Prostate gland (tissue), 2 donors: ENCODE results near the gene ASPDH. TPM values are rescaled to one million over a fixed set of nuclear protein-coding genes. Genes with fewer than 3 reads are reported as not detected.

Experiments used
- DNase-seq: peaks from one replicate; pipeline ENCODE4 v3.0.0-alpha.2; 2019; ENCODE audit warnings: low spot score
- H3K27ac ChIP-seq, 2 donors: fragments of 200-600 bp; sonication (generic); 2 replicates each; pipeline ENCODE4 v1.5.1; 2017 to 2019
- H3K27me3 ChIP-seq: fragments of 200-600 bp; sonication (generic); replicated peaks from 2 replicates; pipeline ENCODE4 v1.5.1; 2019; ENCODE audit not compliant: insufficient read depth
- H3K36me3 ChIP-seq, 2 donors: fragments of 200-600 bp; sonication (generic); 1 replicate in 1 of 2; 2 replicates in 1 of 2; pipeline versions ENCODE4 v1.5.1 to v1.8.1; 2017 to 2019
- H3K4me1 ChIP-seq: fragments of 200-600 bp; sonication (generic); replicated peaks from 2 replicates; pipeline ENCODE4 v1.5.1; 2019
- H3K4me3 ChIP-seq, 2 donors: fragments of 200-600 bp; sonication (generic); 2 replicates each; pipeline ENCODE4 v1.5.1; 2017 to 2019
- H3K9me3 ChIP-seq: fragments of 200-600 bp; sonication (generic); 2 replicates; pipeline ENCODE4 v1.5.1; 2017
- POLR2A ChIP-seq: fragments of 450-650 bp; IDR thresholded peaks from one replicate; pipeline ENCODE4 v1.6.1; 2016; ENCODE audit warnings: antibody characterized with exemption, mild to moderate bottlenecking
- POLR2AphosphoS5 ChIP-seq: sonication (generic); formaldehyde crosslinking; IDR thresholded peaks from one replicate; pipeline ENCODE4 v1.6.1; 2017; ENCODE audit warnings: antibody characterized with exemption
- WGBS: methylation state at CpG from one replicate; pipeline ENCODE4 v1.1.5; 2018; 5-methylcytosine and 5-hydroxymethylcytosine counted together
- intact Hi-C: fragments of 100-400 bp; cut with DNase I; formaldehyde crosslinking; loops from one replicate; pipeline ENCODE4 v1.14.2; 2022
- total RNA-seq, 2 donors: library from RNA; depleted of rRNA; stranded (reverse); fragments of >200 nt; gene quantifications; one replicate each; pipeline ENCODE4 v1.1.0, GENCODE V29; 2016
- TF ChIP-seq, protein P1 (sequence below), 4 experiments: fragments of 200-600 bp in 2 of 4; fragments of 450-650 bp in 2 of 4; sonication (generic) in 2 of 4; IDR thresholded peaks; 1 replicate in 3 of 4; 2 replicates in 1 of 4; pipeline ENCODE4 v1.5.1; 2016 to 2019; ENCODE audit warnings: antibody characterized with exemption in 4 of 4, mild to moderate bottlenecking in 2 of 4, moderate library complexity in 2 of 4

Gene ASPDH
- total RNA-seq, 2 donors from 2014 or later: not detected

DNA sequence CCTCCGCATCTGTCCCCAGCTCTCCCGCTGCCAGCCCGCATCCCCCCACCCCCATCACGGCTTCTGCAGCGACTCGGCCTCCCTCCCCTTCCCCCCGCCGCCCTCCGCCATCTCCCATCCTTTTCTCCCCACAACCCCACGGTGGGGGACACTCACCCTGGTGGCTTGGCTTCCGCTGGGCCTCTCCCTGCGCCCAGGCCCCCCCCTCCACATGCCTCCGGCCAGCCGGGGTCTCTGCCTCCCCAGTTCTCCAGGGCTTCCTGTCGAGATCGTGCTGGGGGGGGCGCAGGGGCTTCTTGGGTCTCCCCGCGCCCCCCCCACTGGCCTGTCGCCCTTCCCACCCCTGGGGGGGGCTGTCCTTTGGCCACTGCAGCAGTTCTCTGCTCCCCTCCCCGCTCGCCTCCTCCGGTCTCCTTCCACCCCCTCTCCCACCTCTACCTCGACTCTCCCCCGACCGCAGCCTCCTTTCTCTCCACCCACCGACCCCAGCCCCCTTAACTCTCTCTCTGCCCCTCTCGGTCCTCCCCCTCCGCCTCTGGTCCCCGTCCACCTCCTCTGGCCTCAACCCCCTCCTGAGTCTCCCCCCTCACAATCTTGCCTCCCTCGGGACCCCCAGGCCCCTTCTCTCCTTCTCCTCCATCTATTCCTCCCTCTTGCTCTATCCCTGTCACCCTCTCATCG, 37.5 kb upstream of the ASPDH start:
- TF ChIP-seq POLR2A: no peak
- no peak for TF ChIP-seq POLR2AphosphoS5
- TF ChIP-seq, protein P1, sequence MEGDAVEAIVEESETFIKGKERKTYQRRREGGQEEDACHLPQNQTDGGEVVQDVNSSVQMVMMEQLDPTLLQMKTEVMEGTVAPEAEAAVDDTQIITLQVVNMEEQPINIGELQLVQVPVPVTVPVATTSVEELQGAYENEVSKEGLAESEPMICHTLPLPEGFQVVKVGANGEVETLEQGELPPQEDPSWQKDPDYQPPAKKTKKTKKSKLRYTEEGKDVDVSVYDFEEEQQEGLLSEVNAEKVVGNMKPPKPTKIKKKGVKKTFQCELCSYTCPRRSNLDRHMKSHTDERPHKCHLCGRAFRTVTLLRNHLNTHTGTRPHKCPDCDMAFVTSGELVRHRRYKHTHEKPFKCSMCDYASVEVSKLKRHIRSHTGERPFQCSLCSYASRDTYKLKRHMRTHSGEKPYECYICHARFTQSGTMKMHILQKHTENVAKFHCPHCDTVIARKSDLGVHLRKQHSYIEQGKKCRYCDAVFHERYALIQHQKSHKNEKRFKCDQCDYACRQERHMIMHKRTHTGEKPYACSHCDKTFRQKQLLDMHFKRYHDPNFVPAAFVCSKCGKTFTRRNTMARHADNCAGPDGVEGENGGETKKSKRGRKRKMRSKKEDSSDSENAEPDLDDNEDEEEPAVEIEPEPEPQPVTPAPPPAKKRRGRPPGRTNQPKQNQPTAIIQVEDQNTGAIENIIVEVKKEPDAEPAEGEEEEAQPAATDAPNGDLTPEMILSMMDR (IDR thresholded peaks at IDR 0.05): no peak
- Histone ChIP-seq H3K4me1 (no peaks in the 10 kb centered on the region), H3K27me3 (peaks cover 20% of the 10 kb centered on the region), H3K9me3 (no peaks in the 10 kb centered on the region), H3K4me3 (no peak overlapping the region), H3K27ac (no peak overlapping the region), H3K36me3 (no peaks in the 10 kb centered on the region)
- no peak for DNase-seq
- 12% methylated on average over 21 of the region's 32 CpGs for WGBS
- intact Hi-C loops: no loop called here

DNA sequence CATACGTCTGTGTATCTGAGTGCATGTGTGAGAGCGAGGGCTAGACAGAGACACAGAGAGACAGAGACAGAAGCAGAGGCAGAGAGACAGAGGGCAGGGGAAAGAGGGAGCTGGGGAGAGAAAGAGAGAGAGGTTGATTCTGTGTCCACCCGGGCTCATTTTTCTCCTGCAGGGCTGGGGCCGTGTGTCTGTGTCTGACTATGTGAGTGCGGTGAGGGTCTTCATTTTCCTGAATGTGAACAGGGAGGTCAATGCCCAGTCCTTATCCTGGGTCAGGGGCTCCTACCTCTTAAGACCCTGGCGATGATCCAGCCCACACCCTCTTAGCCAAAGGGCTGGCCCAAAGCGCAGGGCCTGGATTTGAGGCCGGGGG, 36.9 kb upstream of the ASPDH start:
- H3K4me3 ChIP-seq: no peak overlapping the region
- H3K9me3 ChIP-seq: no peaks in the 10 kb centered on the region
- no peak for DNase-seq
- no peak for TF ChIP-seq POLR2AphosphoS5
- TF ChIP-seq, protein P1 (IDR thresholded peaks at IDR 0.05): no peak
- TF ChIP-seq POLR2A: no peak
- H3K27ac ChIP-seq: no peak overlapping the region
- intact Hi-C loops: no loop called here
- no peaks in the 10 kb centered on the region for H3K4me1 ChIP-seq
- WGBS: 62% methylated on average over 8 of the region's 8 CpGs
- H3K36me3 ChIP-seq: no peaks in the 10 kb centered on the region
- peaks cover 17% of the 10 kb centered on the region for H3K27me3 ChIP-seq

DNA sequence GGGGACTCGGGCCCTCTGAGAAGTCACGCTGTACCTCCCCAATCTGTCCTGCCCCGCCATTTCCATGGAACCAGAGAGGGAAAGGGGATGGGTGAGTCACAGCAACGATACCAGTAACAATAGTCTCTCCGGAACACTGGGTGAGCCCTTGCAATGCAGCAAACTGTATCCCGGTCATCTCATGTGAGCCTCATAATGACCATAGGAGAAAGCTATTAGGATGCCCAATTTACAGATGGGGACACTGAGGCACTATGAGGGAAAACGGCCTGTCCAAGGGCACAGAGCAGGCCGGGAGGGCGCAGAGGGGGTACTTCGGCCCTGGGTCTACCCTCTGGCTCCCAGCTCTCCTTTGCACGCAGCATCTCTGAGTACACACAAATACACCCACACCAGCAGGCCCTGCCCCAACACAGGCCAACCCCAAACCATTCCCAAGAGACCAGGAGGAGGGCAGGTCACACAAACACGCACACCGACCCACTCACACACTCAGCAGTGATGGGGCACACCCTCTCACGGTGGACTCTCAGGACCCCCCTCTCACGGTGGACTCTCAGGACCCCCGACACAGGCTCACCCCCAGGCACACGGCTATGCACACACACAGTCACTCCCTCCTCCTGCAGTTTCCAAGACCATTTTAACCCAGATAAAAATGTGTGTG, 36.3 kb upstream of the ASPDH start:
- no peaks in the 10 kb centered on the region for H3K9me3 ChIP-seq
- H3K27ac ChIP-seq: no peak overlapping the region
- H3K27me3 ChIP-seq: peaks cover 17% of the 10 kb centered on the region
- H3K4me3 ChIP-seq: no peak overlapping the region
- no peaks in the 10 kb centered on the region for H3K4me1 ChIP-seq
- 76% methylated on average over 17 of the region's 17 CpGs for WGBS
- TF ChIP-seq POLR2AphosphoS5: no peak
- TF ChIP-seq, protein P1 (IDR thresholded peaks at IDR 0.05): no peak
- TF ChIP-seq POLR2A: no peak
- DNase-seq: no peak
- no peaks in the 10 kb centered on the region for H3K36me3 ChIP-seq
- intact Hi-C loops: no loop called here

DNA sequence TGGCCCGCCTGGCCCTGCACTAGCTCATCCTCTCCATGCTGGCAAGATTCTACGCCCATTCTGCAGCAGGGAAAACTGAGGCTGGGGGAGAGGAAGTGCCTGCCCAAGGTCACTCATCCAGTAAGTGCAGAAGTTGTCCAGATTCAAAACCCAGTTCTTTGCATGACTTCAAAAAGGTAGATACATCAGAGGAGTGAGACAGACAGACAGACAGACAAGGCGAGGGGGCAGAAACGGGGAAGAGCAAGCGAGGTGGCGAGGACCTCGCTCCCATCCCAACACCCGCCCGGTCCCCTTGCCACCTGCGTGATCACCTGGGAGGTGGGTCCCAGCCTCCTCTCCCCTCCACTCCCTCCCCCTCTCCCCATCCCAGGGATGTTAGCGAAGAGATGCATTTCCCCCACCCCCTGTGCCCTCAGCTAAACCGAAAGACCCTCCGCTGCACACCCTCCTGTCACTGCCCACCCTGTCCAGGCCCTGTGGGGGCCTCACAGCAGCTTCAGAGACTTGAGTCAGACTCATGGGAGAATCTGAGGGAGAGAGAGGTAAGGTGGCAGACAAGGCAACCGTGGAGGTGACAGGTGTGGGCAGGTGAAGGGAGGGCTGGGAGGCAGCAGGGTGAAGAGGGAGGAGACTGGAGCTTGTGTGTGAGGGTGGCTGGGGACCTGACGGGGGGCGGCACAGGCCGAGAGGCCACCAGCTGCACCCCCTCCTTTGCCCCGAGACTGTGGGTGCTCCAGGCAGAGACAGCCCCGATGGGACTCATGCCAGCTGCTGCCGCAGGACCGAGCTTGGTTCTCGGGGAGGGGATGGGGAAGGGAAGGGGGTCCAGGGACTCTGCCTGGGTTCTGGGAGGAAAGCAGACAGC, 35.6 kb upstream of the ASPDH start:
- intact Hi-C loops: no loop called here
- Histone ChIP-seq H3K36me3 (no peaks in the 10 kb centered on the region), H3K27me3 (peaks cover 17% of the 10 kb centered on the region), H3K9me3 (no peaks in the 10 kb centered on the region), H3K4me3 (no peak overlapping the region), H3K4me1 (no peaks in the 10 kb centered on the region), H3K27ac (no peak overlapping the region)
- 70% methylated on average over 22 of the region's 22 CpGs for WGBS
- TF ChIP-seq POLR2A (no peak), POLR2AphosphoS5 (no peak)
- TF ChIP-seq, protein P1 (IDR thresholded peaks at IDR 0.05): no peak
- no peak for DNase-seq
